A549 treated with Mapracorat at 1 μM for 4 hours (cell line): ENCODE measurements around the gene UBXN7. TPM values are rescaled to one million over a fixed set of nuclear protein-coding genes. Genes with fewer than 3 reads are reported as not detected.

Experiments used
- total RNA-seq: library from RNA; stranded (reverse); fragments of 200-300 nt; extraction: Qiagen RNA extraction; gene quantifications from 5 replicates; pipeline ENCODE4 v1.2.3, GENCODE V29; 2022

UBXN7 gene
- total RNA-seq, result 5.5 to 9.5 TPM (median 8.9 TPM) in 5 replicates

GRCh38 chr3:196432137-196432879, at the start of gene UBXN7:
TSS of gene UBXN7 (minus strand) at chr3:196432427. CDS start at chr3:196432399, 28 bp downstream.

GRCh38 chr3:196317687-196318467, 114.3 kb downstream of the UBXN7 start, which contains the start of gene DYNLT2B:
TSS of gene DYNLT2B (minus strand) at chr3:196318240. CDS start at chr3:196318152, 88 bp downstream.

Other genes starting within 250 kb of the UBXN7 start
- gene ZDHHC19, start 221.0 kb downstream of the UBXN7 start, total RNA-seq, result 0.29 to 0.38 TPM (median 0.34 TPM) in 3 of 5 replicates, not detected in the others
- not detected in 5 replicates for gene SLC51A, start 215.9 kb downstream of the UBXN7 start, total RNA-seq
- 29.3 to 35.0 TPM (median 33.1 TPM) in 5 replicates for gene PCYT1A, start 144.7 kb downstream of the UBXN7 start, total RNA-seq
- 21.1 to 27.5 TPM (median 23.6 TPM) in 5 replicates for gene DYNLT2B, start 114.2 kb downstream of the UBXN7 start, total RNA-seq
- gene TM4SF19, start 94.0 kb downstream of the UBXN7 start, total RNA-seq, result 7.1 to 11.6 TPM (median 9.0 TPM) in 5 replicates
- 3.4 to 4.9 TPM (median 4.0 TPM) in 5 replicates for gene RNF168, start 71.3 kb upstream of the UBXN7 start, total RNA-seq
- gene SMCO1, start 82.9 kb upstream of the UBXN7 start, total RNA-seq, result not detected in 5 replicates
- gene WDR53, start 136.1 kb upstream of the UBXN7 start, total RNA-seq, result 7.4 to 11.3 TPM (median 9.8 TPM) in 5 replicates
- 6.3 to 7.2 TPM (median 6.5 TPM) in 5 replicates for gene FBXO45, start 136.2 kb upstream of the UBXN7 start, total RNA-seq
- not detected in 5 replicates for gene NRROS, start 207.3 kb upstream of the UBXN7 start, total RNA-seq